Stimulated activated CD8-positive, alpha-beta memory T cell treated with anti-CD3 and anti-CD28 coated beads, Interleukin-4, amount 100 ng/mL, for 1 hour (primary cell): ENCODE results near the gene PLIN5.
A peak's percentile ranks its signal among the peaks of the same experiment; 100 is the strongest.
"Not testable (repeated sequence)": the region's sequence is repeated elsewhere in the genome, so short reads cannot be mapped to it uniquely, and the experiment has no call there.

ENCODE experiments used
- DNase-seq, 2 donors: peaks; one replicate each; pipeline ENCODE4 v3.0.0-alpha.2; 2020; ENCODE audit warnings: low read depth in 2 of 2, low spot score in 1 of 2

The PLIN5 gene

DNA sequence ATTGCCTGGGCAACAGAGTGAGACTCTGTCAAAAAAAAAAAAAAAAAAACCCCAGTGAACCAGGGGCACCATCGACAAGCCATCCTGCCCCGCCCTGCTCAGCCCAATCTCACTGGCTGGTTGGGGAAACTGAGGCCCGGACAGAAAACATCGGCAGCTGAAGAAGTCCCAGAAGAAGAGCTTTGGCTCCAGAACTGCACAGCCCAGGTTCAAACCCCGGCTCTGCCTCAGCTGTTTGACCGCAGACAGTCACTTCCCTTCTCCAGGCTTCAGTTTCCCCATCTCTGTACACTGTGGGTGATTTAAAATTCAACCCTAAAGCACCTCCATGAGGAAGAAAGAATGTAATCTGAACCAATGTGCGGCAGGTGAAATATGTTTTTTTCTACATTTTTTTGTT is 33.9 kb upstream of the PLIN5 start:
- DNase-seq, result no peak

DNA sequence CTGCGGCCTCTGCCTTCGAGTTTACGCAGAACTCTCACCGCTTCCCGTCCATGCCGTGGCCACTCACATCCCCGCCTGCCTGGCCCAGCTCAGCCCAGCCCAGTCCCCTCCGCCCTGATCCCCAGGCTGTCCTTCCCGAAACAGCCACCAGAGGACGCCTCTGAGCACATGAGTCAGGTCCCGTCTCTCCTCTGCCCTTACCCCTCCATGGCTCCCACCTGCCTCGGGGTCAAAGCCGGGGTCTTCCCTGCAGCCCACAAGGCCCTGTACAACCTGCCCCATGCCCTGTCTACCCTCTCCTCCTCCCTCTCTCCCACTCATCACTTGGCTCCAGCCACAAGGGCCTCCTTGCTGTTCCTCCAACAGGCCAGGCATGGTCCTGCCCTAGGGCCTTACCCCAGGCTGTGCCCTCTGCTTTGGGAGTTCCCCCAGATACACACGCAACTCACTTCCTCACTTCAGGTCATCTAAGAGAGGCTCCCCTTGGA is 32.6 kb upstream of the PLIN5 start:
- peak; percentile 19 to 29 for DNase-seq

DNA sequence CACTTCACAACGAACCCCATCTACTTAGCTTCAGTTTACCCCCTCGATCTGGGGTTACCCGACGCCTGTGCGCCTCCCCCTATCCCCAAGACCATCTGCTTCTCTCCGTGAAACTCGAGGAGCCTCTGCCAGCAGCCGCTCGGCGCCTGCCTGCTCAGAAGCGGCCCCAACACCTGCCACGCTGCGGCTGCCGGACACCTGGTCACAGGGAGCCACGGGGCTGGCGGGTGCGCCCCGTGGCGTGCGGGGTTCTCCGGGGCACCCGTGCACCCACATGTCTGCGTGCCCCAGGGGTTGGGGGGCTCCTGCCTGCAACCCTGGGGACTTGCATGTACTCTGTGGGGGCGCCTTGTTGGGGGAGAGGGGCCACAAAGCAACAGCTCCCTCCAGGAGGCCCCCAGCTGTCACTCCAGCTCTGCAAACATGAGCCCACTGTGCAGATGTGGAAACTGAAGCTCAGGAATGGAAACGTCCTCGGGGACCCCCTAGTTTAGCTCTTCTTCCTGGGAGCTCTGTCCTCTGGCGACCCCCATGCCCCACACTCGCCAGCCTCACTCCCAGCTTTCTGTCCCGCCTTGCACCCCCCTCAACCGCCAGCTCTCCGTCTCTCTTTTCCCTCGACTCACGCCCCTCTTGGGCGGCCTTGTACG is 31.5 kb upstream of the PLIN5 start:
- no peak for DNase-seq

DNA sequence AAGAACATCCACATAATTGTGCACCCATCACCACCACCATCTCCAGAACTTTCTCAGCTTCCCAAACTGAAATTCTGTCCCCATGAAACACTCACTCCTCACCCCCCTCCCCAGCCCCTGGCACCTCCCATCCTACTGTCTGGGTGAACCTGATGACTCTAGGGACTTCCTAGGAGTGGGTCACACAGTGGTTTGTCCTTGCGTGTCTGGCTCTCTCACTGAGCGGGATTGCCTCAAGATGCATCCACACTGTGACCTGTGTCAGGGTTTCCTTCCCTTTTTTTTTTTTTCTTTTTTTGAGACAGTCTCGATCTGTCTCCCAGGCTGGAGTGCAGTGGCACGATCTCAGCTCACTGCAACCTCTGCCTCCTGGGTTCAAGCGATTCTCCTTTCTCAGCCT is 28.5 kb upstream of the PLIN5 start:
- not testable (repeated sequence) for DNase-seq

DNA sequence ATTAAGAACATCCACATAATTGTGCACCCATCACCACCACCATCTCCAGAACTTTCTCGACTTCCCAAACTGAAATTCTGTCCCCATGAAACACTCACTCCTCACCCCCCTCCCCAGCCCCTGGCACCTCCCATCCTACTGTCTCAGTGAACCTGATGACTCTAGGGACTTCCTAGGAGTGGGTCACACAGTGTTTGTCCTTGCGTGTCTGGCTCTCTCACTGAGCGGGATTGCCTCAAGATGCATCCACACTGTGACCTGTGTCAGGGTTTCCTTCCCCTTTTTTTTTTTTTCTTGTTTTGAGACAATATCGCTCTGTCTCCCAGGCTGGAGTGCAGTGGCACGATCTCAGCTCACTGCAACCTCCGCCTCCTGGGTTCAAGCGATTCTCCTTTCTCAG is 27.1 kb upstream of the PLIN5 start:
- DNase-seq, result not testable (repeated sequence)

DNA sequence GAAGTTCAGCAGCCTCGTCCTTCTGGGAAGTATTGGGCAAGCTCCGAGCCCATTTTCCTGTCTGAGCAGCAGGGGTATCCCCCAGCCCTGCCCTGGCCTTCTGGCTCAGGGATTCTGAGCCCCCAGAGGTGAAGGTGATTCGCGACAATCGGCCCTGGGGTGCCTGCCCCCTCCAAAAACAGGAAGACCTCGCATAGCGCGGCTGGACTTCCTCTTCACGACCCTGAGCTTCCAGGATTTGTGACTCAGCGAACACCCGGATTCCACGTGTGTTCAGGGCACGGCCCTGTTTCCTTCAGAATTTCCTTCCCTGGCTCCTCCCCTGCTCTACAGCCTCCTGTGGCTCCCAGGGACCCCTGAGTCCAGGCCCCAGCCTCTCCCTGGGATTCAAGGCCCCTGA is 24.5 kb upstream of the PLIN5 start, which contains the start of gene SEMA6B:
SEMA6B (minus strand) TSS at position 116 of the 400 bp plus-strand sequence. CDS start 1,227 bp downstream, outside the sequence.
- no peak for DNase-seq

DNA sequence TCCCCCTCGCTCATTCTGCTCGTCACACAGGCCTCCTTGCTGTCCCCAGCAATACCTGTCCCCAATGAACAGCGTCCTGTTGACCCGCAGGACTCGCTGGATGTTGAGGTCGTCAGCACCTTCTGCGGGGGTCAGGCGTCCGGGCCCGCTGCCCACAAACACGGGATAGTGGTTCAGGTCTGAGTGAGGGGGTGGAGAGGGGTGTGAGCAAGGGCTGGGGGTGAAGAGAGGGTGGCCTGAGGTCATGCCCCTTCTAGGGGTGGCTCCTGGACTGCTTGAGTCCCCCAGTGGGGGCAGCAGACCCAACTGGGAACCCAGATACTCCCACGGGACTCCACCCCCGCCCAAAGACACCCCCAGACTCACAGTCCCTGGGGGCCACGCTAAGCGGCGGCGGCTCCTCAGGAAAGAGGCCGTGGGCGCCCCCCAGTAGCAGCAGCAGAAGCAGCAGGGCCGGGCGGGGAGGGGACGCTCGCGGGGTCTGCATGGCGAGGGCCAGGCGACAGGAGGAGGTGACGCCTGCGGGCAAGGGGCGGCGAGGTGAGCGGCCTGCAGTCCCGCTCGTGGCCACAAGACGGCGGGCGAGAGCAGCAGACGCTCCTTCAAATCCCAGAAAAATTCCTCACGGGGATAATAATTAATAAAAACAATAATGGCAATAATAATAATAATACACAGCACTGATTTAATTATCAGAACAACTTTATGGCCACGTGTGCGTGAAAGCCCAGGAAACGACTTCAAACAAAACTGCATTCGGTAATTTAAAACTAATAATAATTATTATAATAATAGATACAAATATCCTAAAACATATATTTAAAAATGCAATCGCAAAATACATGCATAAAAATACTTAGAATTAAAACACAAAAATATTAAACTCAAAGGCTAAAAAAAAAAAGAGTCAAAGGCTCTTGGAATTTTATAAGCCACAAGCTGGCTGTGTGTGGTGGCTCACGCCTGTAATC is 23.2 kb upstream of the PLIN5 start:
- no peak for DNase-seq

DNA sequence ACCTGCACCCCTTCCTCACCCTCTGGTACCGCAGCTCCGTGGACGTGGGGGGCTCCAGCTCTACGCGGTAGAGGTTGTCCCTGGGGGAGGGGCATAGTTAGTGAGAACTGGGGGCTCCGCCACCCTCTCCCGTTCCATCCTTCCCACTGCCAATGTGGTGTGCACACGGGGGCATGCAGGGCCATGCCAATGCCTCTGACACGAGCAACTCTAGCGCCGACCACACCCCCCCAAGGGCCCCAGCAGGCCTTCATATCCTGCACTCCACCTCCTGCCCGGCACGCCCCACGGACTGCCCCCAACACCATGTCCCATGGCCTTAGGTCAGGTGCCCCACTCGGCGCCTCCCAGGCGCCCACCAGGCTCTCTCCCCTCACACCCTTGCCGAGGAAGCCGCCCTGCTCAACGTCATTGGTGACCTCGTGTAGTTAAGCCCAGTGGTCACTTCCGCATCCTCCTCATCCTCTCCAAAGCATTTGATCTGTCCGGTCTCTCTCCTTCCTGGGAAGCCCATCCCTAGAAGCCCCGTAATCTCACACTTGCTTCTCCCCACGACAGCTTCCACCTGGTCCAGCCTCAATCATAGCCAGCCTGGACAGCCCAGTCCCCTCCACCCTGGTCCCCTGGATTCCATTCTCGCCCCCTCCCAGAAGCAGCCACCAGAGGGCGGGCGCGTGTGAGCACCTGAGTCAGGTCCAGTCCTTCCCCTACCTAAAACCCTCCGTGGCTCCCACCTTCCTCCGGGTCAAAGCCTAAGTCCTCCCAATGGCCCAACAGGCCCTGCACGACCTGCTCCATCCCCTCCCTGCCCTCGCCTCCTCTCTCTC is 22.3 kb upstream of the PLIN5 start:
- DNase-seq, result no peak

DNA sequence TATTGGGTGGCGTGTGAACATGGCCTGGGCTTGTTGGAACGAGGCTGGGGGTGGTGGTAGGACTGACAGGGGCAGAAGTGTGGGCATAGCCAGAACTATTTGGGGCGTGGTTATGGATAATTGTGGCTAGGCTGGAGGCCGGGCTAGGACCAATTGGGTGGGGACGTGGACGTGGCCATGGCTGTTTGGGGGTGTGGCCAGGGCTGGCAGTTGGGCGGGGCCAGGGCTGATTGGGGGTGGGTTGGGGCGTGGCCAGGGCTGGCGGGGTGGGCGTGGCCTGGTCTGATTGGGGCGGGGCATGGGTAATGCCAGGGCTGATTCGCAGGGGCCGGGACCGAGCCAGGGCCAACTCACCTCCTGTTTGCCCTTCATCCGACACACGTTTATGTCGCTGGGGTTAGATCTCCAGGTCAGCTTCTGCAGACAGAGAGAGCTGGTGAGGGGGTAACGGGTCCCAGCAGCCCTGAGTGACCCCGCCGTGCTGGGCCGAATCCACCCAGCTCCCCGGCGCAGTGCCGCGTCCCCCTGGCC is 21.6 kb upstream of the PLIN5 start:
- DNase-seq, result no peak

DNA sequence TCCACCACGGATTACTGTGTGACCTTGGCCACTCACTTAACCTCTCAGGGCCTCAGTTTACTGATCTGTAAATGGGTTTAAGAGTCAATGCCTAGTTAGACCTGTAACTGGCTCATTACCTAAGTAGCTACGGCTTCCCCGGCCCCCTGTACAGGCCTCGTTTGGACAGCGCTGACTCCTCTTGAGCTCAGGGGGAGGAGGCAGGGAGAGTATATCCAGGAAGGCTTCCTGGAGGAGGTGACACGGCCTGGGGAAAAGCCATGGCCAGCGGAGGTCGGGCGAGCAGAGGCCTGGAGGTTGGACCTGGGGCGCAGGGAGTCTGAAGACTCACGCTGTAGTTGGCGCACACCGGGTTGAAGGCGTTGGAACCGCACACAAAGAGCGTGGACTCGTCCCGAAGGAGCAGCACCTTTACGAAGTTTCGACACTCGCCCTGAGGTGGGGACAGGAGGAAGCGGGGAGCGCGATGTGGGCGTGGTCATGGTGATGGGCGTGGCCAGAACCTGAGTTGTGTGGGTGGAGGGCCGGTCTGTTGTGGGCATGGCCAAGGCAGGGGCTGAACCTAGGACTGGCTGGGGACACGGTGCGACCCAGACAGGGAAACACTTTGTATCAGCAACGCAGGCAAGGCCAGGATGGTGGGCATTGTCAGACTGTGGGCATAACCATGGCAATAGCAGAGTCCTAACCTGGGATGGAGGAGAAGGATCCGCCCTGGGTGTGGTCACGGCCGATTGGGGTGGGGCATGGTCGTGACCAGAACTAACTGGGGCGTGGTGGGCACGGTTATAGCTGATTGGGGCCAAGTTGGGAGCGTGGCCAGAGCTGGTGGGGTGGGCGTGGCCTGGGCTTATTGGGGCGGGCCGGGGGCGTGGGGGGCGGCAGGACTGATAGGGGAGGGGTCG is 20.9 kb upstream of the PLIN5 start:
- no peak for DNase-seq

DNA sequence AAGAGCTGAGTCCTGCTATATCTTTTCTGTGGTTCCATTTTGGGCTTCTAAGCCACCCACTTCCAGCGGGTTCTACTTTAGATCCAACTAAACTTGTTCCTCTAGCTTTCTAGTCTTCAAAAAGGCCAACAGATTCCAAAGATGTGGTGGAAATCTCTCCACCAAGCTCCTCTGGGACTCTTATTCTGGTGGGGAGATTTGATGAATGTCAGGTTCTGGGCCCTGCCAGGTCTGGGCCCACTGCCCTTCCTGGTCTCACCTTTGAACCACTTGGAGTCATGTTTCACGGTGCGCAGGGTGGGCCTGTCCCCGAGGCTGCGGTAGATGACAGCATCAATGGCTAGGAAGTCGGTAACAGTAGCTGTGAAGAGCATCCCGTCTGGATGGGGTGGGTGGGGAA is 19.7 kb upstream of the PLIN5 start:
- no peak for DNase-seq

DNA sequence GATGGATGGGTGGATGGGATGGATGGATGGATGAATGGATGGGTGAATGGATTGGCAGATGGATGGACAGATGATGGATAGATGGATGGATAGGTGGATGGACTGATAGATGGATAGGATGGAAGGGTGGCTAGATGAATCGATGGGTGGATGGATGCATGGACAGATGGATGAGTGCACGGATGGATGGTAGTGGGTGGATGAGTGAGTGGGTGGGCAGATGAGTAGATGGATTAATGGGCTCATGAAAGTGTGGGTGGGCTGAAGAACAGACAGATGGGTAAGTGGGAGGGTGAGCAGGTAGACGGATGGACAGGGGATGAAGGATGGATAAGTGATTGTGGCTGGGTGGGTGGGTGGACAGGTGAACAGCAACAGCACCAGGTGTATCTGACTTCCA is 18.8 kb upstream of the PLIN5 start:
- DNase-seq, result no peak

DNA sequence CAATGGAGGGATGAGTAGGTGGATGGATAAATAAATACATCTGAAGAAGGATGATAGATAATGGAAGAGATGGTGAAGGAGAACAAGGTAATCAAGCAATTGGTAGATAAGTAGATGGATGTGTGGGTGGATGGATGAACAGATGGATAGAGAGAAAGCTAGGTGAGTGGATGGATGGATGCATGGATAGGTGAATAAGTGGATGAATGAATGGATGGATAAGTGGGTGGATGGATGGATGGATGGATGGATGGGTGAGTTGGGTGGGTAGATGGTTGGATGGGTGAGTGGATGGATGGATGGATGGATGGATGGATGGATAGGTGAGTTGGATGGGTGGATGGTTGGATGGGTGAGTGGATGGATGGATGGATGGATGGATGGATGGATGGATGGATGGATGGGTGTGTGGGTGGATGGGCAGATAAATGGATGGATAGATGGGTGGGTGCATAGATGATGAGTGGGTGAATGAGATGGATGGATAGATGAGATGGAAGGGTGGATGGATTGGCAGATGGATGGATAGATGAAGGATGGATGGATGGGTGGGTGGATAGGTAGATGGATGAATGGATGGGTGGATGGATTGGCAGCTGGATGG is 18.2 kb upstream of the PLIN5 start:
- DNase-seq, result no peak

DNA sequence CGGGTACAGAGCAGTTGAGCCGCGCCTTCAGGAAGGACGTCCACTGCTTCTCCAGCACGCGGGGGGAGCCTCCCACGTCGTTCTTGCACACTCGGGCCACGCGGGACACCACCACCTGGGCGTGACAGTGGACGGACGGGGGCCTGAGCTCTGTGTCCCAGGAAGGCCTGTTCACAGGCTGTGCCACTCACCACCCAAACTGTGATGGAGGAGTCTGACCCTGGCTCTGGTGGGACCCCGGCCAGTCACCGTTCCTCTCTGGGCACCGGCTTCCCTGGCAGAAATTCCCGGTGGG is 17.4 kb upstream of the PLIN5 start:
- no peak for DNase-seq

DNA sequence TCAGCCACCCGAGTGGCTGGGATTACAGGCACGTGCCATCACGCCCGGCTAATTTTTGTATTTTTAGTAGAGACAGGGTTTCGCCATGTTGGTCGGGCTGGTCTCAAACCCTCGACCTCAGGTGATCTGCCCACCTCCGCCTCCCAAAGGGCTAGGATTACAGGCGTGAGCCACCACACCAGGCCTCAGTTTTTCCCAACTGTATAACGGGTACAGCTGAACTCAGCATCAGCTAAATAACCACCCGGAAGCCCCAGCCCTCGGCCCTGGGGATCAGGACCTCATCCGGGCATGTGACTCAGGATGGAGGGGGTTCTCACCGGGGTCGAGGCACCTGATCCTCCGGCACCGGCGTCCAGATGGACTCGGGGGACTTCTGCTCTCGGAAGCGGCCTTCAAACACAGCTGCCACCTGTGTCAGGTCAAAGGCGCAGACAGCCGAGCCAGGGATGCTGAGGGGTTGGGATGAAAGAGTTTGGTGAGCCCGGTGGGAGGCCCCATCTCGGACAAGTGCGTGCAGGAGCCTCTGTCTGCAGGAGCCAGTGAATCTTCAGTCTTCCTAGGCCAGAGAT is 15.5 kb upstream of the PLIN5 start:
- DNase-seq, result no peak

DNA sequence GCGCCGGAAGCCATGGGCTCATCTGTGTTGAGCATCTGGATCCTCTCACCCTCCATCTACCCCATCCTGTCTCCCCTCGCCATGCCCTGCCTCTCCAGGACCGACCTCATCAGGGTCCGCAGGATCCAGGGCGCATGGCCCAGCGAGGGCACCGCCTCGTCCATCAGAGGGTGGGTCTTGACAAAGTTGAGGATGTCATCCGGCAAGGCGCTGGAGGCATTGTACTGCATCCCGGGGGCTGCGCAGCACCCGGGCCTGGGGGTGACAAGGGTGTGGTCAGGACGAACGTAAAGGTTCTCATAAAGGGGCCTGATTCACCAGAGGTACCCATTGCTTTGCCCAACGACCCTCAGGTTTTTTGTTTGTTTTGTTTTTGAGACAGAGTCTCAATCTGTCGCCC is 15.0 kb upstream of the PLIN5 start:
- no peak for DNase-seq

DNA sequence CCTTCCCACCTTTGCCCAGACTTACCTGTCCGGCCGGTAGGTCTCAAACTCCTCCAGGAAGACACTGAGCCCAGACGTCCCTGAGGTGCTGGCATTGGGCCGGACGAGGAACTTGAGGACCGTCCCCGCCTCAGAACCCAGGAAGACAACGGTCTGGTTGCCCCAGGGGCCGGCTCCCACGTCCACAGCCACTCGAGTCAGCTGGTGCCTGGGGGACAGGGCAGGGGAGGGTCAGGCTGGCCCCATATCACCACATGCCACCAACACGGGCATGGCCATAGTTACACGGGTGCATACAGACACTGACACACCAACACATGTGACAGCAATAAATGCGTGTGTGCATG is 13.2 kb upstream of the PLIN5 start:
- no peak for DNase-seq

DNA sequence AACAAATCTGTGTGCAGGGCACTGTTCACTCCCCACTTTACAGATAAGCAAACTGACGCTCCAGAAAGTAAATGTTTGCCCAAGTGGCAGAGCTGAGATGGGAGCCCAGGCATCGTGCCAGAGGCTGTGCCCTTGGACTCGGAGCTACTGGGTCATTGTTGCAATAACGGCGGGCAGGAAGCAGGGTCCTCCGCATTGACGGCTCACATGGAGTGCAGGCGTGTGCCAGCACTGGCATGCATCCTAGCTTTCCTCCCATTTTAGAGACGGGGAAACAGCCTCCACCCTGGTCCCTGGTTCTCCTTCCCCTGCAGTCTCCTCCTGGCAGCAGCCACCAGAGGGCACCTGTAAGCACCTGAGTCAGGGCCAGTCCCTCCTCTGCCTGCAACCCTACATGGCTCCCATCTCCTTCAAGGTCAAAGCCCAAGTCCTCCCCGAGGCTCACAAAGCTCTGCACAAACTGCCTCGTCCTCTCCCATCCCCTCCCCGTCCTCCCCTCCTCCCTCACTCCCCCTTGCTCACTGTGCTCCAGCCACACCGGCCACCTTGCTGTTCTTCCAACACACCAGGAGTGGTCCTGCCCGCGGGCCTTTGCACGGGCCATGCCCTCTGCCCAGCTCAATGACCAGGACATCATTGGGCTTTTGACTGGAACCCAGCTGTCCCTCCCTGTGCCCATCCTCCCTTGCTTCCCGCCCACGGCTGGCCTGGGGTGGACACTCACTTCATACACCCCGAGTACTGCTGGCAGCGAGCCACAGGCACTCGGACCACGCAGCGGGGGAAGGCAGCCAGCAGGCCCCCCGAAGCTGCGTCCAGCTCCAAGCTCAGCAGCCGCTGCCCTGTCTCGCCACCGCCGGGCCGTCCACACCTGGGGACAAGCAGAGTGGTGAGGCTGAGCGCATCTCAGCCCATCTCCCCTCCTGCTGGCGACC is 12.5 kb upstream of the PLIN5 start:
- no peak for DNase-seq
